SK-MEL-5 (cell line): ENCODE data around the gene APBB1. TPM values are rescaled to one million over a fixed set of nuclear protein-coding genes. Genes with fewer than 3 reads are reported as not detected.
"Not testable (repeated sequence)": the region's sequence is repeated elsewhere in the genome, so short reads cannot be mapped to it uniquely, and the experiment has no call there.

Experiments used
- DNase-seq: peaks from one replicate; pipeline ENCODE4 v3.0.0-alpha.2; 2016; ENCODE audit warnings: low read depth, low spot score
- in situ Hi-C: cut with HindIII; loops from 2 replicates; pipeline ENCODE4 v1.10.0; 2016; ENCODE audit warnings: low sequenced_read_pairs, high pct_unique_total_duplicates, low pct_unique_long_range_greater_than_20kb
- total RNA-seq: library from RNA; depleted of rRNA; stranded (reverse); fragments of >200 nt; shearing (Covaris generic); gene quantifications from 2 replicates; pipeline ENCODE4 v1.2.3, GENCODE V29; 2014

Gene APBB1
- total RNA-seq, 1 experiment from 2014 or later: 46.2 TPM

GRCh38 chr11:6400431-6401345, 18.2 kb downstream of the APBB1 start:
- no peak for DNase-seq
- in situ Hi-C loops: no loop called here

- in situ Hi-C loops: no loop called here
- DNase-seq: no peak
These were observed 21.3 kb downstream of the APBB1 start for GRCh38 chr11:6397636-6398035.

- in situ Hi-C loops: no loop called here
- DNase-seq: no peak
These were observed 21.7 kb downstream of the APBB1 start for GRCh38 chr11:6397156-6397555.

GRCh38 chr11:6395470-6396060, 23.3 kb downstream of the APBB1 start:
- in situ Hi-C loops: no loop called here
- no peak for DNase-seq

GRCh38 chr11:6393989-6394670, 24.8 kb downstream of the APBB1 start:
- DNase-seq: no peak
- in situ Hi-C loops: no loop called here

GRCh38 chr11:6392251-6392650, 26.6 kb downstream of the APBB1 start:
- DNase-seq, in situ Hi-C loops: not testable (repeated sequence)

- no peak for DNase-seq
- in situ Hi-C loops: no loop called here
These were observed 27.3 kb downstream of the APBB1 start for GRCh38 chr11:6391537-6392134.

GRCh38 chr11:6390718-6391469, 28.0 kb downstream of the APBB1 start:
- DNase-seq: no peak
- in situ Hi-C loops: no loop called here

- peak; percentile 96 for DNase-seq
- in situ Hi-C loops: no loop called here
These were observed 28.8 kb downstream of the APBB1 start, which contains the start of gene SMPD1 for GRCh38 chr11:6389905-6390717. TSS of gene SMPD1 (plus strand) at chr11:6390474. CDS start at chr11:6390599, 125 bp downstream.

GRCh38 chr11:6388748-6389147, 30.1 kb downstream of the APBB1 start:
- in situ Hi-C loops: no loop called here
- no peak for DNase-seq

- no peak for DNase-seq
- in situ Hi-C loops: no loop called here
These were observed 30.9 kb downstream of the APBB1 start for GRCh38 chr11:6387811-6388599.

- in situ Hi-C loops: no loop called here
These were observed 33.7 kb downstream of the APBB1 start for GRCh38 chr11:6385046-6385777.

GRCh38 chr11:6378640-6378989, 40.3 kb downstream of the APBB1 start:
- DNase-seq: no peak
- in situ Hi-C loops: no loop called here

More at GRCh38 chr11:6385046-6385777, 33.7 kb downstream of the APBB1 start:
- DNase-seq: no peak

GRCh38 chr11:6377902-6378639, 40.8 kb downstream of the APBB1 start:
- no peak for DNase-seq
- in situ Hi-C loops: no loop called here

GRCh38 chr11:6371825-6372224, 47.1 kb downstream of the APBB1 start:
- in situ Hi-C loops: no loop called here
- DNase-seq: no peak
